Fibroblast of skin of back (primary cell): ENCODE results near the gene PNMA8B. TPM values are rescaled to one million over a fixed set of nuclear protein-coding genes. Genes with fewer than 3 reads are reported as not detected.
A peak's percentile ranks its signal among the peaks of the same experiment; 100 is the strongest.
"Not testable (repeated sequence)": the region's sequence is repeated elsewhere in the genome, so short reads cannot be mapped to it uniquely, and the experiment has no call there.

Source experiments
- DNase-seq: peaks from one replicate; pipeline ENCODE4 v3.0.0-alpha.2; 2013
- polyA plus RNA-seq, 2 experiments: library from polyadenylated mRNA; unstranded; fragments of 120-200 nt; gene quantifications; one replicate each; pipeline ENCODE4 v1.2.1, GENCODE V29; 2013; ENCODE audit not compliant: insufficient read length in 2 of 2

Gene PNMA8B, protein sequence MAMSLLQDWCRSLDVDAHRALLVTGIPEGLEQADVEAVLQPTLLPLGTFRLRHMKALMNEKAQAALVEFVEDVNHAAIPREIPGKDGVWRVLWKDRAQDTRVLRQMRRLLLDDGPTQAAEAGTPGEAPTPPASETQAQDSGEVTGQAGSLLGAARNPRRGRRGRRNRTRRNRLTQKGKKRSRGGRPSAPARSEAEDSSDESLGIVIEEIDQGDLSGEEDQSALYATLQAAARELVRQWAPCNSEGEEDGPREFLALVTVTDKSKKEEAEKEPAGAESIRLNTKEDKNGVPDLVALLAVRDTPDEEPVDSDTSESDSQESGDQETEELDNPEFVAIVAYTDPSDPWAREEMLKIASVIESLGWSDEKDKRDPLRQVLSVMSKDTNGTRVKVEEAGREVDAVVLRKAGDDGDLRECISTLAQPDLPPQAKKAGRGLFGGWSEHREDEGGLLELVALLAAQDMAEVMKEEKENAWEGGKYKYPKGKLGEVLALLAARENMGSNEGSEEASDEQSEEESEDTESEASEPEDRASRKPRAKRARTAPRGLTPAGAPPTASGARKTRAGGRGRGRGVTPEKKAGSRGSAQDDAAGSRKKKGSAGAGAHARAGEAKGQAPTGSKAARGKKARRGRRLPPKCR
- polyA plus RNA-seq (2013, experiment 1 of 2; ENCODE audit: insufficient read length), result 0.61 TPM
- 0.88 TPM for polyA plus RNA-seq (2013, experiment 2 of 2; ENCODE audit: insufficient read length)

DNA sequence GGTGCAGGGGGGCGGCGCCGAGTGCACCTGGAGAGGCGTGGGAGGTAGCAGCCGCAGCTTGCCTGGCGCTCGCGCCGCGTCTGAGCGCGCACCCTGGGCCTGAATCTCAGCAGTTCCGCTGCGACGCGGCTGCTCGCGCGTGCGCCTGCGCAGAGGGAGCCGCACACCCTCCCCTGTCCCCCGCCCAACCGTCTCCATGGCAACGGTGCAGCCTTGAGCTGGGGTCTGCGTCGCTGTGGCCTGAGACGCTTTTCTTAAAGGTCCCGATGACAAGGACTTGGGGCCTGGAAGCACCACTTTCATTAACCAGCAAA lies at the start of gene PNMA8B:
PNMA8B (minus strand) TSS at position 82 of the 314 bp plus-strand sequence. CDS start 402 bp downstream, outside the sequence.
- DNase-seq, result peak; percentile 55

- no peak for DNase-seq
Measured at GRCh38 chr19:46544651-46545050, 49.0 kb upstream of the PNMA8B start.

- DNase-seq, result peak; percentile 81
Measured at GRCh38 chr19:46542428-46543230, 47.0 kb upstream of the PNMA8B start.

- DNase-seq, result peak; percentile 39
Measured at GRCh38 chr19:46537136-46538097, 41.8 kb upstream of the PNMA8B start.

- DNase-seq, result no peak
Measured at GRCh38 chr19:46536391-46536790, 40.7 kb upstream of the PNMA8B start.

GRCh38 chr19:46533621-46534081 lies 38.0 kb upstream of the PNMA8B start:
- no peak for DNase-seq

DNA sequence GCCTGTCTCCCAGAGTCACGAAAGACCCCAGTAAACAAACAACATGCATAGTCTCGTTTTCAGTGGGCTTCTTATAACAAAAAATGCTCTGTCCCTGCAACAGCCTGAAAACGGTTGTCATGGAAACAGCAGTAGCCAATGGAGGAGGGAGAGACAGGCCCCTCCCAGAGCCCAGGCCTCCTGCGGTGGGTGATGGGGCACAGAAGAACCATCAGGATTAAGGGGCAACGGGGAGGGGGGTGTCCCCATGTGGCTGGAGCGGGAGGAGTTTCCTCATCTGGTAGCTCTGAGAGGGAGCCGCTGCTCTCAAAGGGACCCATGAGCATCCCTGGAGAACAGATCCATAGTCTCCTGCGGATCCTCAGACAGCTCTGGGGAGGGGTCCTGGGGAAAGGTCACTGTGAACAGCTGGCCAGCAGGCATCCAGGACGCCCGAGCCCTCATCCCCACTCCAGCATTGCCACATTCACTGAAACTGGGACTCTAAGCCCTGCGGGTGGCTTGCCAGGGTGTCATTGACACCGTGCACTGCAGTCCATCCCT lies 37.5 kb upstream of the PNMA8B start:
- no peak for DNase-seq

DNA sequence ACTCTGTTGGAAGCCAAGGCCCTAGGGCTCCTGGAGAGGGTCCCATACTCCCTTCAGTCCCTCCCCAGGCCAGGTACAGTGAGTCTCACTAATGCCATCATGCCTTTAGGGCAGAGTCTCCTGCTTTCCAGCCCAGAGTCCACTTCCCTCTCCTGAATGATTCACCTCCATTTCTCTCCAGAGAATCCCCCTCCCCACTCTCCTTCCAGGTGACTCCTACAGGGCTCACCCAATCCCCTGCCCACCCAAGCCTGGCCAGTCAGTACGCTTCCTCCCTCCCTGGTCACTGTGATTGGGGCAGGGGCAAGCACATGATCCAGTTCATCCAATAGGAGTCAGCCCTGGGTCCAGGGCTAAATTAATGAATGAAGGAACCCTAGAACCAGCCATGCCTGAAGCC lies 35.0 kb upstream of the PNMA8B start:
- peak; percentile 27 for DNase-seq

DNA sequence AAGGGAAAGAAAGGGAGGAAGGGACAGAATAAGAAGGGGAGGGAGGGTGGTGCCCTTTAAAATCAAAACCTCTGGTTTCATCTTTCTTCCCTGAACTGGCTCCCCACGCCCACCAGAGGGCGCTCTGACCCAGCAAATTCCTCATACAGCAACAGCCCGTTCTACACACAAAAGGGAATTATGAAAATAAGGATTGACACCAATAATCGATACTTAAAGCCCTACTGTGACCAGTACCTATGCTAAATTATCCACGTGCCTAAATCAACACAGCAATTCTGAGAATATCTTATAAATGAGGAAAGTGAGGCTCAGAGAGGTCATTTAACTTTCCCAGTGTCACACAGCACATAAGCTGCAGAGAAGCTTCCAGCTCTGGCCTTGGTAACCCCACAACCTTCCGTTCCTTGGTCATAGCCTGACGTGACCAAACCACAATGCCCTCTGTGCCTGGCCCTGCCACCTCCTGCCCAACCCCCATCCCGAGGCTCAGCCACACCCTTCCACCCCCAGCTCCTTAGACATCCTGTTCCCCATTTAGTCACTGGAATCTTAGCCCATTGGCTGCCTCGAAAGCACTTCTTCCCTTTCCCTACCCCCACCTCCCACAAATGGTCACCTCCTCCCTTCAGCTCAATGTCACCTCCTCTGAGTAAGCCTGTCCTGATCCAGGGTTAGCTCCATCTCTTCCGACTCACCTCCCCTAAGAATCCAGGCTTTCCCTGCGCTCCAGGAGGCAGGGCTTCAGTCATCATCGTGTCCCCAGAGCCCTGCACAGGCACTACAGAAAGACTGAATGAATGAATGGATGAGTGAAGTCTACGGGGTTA lies 34.2 kb upstream of the PNMA8B start:
- peak; percentile 69 for DNase-seq

GRCh38 chr19:46528601-46529590 lies 33.2 kb upstream of the PNMA8B start:
- no peak for DNase-seq

DNA sequence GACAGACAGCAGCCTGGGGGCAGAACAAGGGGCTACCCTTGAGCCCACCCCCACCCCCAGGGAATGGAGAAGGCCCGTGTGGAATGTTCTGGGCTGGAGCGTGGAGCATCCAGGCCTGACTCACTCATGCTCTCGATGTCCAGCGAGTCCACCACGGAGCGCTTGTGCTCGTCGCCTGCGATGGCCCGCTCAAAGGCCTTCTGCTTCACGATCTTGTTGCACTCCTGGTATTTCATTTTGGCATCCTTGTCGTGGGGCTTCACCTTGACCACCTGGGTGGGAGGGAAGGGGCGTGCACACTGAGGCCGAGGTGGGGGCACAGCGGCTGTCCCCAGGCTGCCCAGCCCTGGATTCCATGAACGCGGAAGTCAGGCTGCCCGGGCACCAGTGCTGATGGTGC lies 31.1 kb upstream of the PNMA8B start:
- not testable (repeated sequence) for DNase-seq

DNA sequence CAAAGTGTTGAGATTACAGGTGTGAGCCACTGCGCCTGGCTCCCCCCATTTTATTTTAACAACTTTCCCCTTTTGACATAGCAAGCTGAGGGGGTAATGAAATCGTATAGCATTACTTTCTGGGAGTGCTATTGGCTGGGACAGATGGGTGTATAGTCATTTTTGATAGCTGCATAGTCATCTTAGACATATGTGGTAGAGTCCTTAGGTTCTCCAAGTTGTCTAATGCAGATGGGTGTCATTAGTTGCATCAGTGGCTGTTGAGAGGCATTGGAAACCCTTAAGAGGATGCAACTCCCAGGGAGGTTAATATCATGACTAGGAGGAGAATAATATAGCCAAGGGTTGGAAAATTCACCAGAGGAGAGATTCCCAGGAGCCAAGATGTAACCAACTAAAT lies 28.6 kb upstream of the PNMA8B start:
- no peak for DNase-seq

DNA sequence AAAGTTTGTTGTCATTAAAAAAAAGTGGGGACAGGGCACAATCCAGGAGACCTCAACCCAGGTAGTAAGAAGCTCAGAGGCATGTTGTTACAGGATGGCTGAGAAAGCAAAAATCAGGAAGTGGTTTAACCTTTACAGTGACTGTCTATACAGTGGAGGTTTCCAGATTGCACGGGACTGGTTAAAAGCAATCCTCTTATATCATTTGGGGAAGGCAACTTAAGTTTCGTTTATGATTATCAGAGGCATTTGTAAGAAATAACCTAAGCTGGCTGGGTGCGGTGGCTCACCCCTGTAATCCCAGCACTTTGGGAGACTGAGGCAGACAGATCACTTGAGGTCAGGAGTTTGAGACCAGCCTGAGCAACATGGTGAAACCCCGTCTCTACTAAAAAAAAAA lies 27.3 kb upstream of the PNMA8B start:
- DNase-seq, result not testable (repeated sequence)

- DNase-seq, result no peak
Measured at GRCh38 chr19:46521241-46521868, 25.7 kb upstream of the PNMA8B start.

DNA sequence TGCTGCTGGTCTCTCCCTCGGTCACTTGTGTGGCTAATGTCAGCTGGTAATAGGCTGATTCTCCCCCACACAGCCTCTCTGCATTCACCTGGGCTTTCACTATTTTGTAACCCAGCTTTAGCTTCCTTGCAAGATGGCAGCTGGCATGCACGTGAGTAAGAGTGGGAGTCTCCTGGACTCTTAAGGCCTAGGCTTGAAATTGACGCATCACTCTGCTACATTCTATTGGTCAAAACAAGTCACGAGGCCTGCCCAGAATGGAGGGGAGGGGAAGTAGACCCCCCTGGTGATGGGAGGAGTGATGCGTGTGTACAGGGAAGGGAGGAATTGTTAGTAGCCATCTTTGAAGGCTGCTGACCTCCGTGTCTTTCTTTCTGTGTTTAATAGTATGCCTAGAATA lies 24.9 kb upstream of the PNMA8B start:
- DNase-seq, result no peak

- no peak for DNase-seq
Measured at GRCh38 chr19:46517471-46517870, 21.8 kb upstream of the PNMA8B start.

GRCh38 chr19:46515879-46516350 lies 20.2 kb upstream of the PNMA8B start:
- DNase-seq, result peak; percentile 58

GRCh38 chr19:46515290-46515609 lies 19.6 kb upstream of the PNMA8B start:
- DNase-seq, result no peak
